WI38 (cell line): Measurements from ENCODE around the gene ROS1.

Source experiments
- H3K4me3 ChIP-seq: 2 replicates; pipeline ENCODE4 v1.5.1; 2011; ENCODE audit warnings: low read depth, mild to moderate bottlenecking, control low read depth, low read length
- CTCF ChIP-seq: IDR thresholded peaks from 2 replicates; pipeline ENCODE4 v1.5.1; 2012; ENCODE audit warnings: low read depth, mild to moderate bottlenecking, control low read depth, low read length

ROS1 gene

GRCh38 chr6:117329926-117330325, 95.8 kb downstream of the ROS1 start:
- TF ChIP-seq CTCF = no peak
- H3K4me3 ChIP-seq = no peak overlapping the region

- H3K4me3 ChIP-seq = no peak overlapping the region
- no peak for TF ChIP-seq CTCF
Measured at GRCh38 chr6:117328500-117328899, 97.2 kb downstream of the ROS1 start.

DNA sequence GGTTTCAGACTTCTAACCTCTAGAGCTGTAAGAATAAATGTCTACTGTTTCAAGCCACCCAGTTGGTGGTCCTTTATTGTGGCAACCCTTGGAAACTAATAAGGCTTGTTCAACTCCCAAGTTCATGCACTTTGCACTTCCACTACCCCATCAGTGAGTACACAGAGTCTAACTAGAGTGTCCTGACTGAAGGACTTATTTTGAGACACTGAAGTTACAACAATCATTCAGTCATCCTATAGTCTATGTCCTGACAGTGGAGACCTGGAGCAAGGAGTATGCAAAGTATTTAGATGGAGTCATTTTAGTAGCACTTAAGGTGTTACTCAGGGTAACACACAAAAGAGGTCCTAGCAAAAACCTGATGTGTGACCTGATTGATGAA, 97.7 kb downstream of the ROS1 start:
- TF ChIP-seq CTCF = no peak
- no peak overlapping the region for H3K4me3 ChIP-seq

DNA sequence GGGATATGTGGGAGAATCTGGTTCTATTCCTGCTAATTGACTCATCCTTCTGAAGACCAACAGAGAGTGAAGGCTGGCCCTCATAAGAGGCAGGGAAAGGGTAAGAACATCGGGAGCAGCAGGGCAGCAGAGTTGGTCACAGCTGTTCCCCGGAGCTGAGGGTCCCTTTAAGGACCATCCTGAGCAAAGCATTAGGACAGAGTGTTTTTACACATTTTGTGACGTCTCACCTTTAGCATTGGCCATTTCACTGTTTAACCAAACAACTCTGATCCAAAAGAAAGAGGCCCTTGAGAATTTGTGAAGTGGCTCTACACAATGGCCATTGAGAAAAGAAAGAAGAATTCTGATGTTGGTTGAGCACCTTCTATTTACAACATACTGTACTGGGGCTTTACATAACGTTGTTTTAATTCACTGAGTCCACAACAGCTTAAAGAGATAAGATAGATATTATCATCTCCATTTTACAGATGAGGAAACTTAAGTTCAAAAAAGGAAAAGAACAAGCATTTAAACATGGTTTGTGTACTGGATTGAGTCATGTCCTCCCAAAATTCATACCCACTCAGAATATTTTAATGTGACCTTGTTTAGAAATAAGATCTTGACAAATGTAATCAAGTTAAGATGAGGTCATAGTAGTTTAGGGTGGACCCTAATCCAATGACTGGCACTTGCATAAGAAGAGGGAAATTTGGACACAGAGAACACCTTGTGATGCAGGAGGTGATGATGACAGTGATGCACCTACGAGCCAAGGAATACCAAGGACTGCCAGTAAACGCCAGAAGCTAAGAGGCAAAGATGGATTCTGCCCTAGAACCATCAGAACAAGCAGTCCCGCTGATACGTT, 98.4 kb downstream of the ROS1 start:
- TF ChIP-seq CTCF = no peak
- no peak overlapping the region for H3K4me3 ChIP-seq

DNA sequence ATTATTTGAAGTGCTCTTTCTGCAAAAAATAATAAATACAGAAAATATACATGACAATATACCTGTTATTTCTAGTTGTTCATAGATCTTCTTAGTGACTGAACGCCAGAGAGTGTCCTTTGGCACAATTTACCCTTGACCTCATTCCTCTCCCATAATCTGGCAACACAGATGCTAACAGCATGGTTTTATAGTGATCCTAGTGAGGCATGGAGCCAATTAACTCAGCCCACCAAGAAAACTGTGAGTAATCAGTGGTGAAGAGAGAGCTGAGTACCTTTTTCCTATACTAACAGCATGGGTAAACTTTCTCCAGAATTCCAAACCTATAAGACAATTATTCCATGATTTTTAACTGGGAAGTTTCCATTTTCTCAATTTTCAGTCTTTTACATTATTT, 99.3 kb downstream of the ROS1 start:
- H3K4me3 ChIP-seq = no peak overlapping the region
- TF ChIP-seq CTCF = no peak

DNA sequence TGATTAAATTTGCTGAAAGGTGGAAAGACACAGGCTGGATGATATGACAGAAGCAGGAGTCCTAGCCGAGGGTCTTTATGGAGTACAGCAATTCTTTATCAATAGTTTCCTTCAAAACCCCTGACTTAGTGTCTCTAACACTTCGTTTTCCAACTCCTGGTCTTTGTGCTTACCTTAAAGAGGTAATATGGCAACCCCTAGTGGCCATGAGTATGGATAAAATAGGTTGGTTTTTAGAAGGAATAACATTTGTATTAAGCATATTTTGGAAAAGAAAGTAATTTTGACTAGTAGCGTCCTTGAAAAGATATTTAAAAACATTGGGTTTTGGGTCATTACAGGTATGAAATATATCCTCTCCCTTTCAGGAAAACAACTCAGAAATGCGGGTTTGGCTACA, 108.5 kb downstream of the ROS1 start:
- no peak for TF ChIP-seq CTCF
- H3K4me3 ChIP-seq = no peak overlapping the region

GRCh38 chr6:117311726-117312125, 114.0 kb downstream of the ROS1 start:
- no peak overlapping the region for H3K4me3 ChIP-seq
- TF ChIP-seq CTCF = no peak
